ENCODE data around the gene INHBB.

- TF ChIP-seq CTCF (IDR thresholded peaks at IDR 0.05; ENCODE audit: insufficient read depth, low read length): no peak
- no peak for TF ChIP-seq REST (IDR thresholded peaks at IDR 0.05; ENCODE audit: insufficient replicate concordance, low read depth)
- no peak for TF ChIP-seq POLR2AphosphoS5 (IDR thresholded peaks at IDR 0.05; ENCODE audit: low read depth)
These were observed 13.0 kb downstream of the INHBB start for GRCh38 chr2:120358734-120359465.
